ENCODE results near the gene SCUBE2.
A peak's percentile ranks its signal among the peaks of the same experiment; 100 is the strongest.

Gene SCUBE2

DNA sequence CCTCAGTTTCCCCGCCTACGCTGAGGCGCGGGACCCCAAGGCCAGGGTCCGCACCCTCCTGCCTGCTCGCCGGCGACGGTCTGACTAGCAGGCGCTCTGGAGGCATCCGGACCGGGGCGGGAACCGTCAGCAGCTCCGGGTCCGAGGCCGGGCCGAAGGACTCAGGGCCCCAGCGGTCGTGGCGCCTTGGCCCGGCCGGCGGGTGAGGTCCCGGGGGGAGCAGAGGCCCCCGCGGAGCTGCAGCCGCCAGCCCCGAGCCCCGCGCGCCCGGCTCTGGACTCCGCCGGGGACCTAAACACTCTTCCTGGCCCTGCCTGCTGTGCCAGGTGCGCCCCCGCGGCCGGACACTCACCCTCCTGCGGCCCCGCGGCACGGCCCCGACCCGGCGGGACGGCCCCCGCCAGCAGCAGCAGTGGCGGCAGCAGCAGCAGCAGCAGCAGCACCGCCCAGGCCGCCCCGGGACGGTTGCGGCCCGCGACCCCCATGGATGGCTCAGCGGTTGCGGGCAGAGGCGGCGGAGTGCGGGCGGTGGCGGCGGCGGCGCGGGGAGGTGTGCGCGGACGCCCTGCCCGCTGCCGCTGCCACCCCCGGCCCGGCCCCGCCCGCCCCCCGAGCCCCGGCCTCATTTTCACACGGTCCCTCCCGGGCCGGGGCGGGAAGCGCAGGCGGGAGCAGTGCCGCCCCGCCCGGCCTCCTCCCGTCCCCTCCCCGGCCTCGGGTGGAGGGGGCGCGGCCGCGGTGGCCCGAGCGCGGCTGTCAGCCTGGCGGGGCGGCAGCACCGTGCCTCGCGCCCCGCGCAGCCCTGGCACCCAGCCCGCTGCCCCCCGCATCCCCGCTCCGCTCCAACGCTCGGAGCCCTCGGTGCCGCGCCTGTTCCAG lies at the start of gene SCUBE2:
Gene SCUBE2, minus strand, starts transcription at position 556 of the 879 bp plus-strand sequence. Its CDS starts 71 bp downstream, at position 485.
- peak within 1 kb of the TSS; percentile 56 for H3K4me3 Mint-ChIP-seq
- H3K9me3 Mint-ChIP-seq, result no peaks in the 10 kb centered on the region
- H3K36me3 Mint-ChIP-seq (ENCODE audit: low read depth), result peaks cover 3% of the 10 kb centered on the region
- H3K27ac Mint-ChIP-seq, result no peak within 1 kb of the TSS
- DNase-seq (ENCODE audit: low spot score), result no peak
- no peaks in the 10 kb centered on the region for H3K4me1 Mint-ChIP-seq (ENCODE audit: low read depth)
- peaks cover 69% of the 10 kb centered on the region for H3K27me3 Mint-ChIP-seq (ENCODE audit: low read depth)

DNA sequence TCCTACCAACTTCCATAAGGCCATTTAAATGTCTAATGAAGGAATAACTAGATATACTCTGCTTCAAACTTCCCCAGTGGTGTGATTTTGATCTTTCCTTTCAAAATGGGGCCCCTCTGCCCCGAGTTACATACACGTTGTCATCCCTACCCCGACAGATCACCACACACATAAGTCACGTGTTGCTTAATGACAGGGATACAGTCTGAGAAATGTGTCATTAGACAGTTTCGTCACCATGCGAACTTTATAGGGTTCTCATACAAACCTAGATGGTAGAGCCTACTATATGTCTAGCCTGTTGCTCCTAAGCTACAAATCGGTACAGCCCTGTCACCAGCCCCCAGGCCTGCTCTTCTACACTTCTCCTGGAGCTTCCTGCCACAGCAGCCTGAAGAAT lies 49.8 kb upstream of the SCUBE2 start:
- peaks cover 41% of the 10 kb centered on the region for H3K36me3 Mint-ChIP-seq (ENCODE audit: low read depth)
- H3K9me3 Mint-ChIP-seq, result no peaks in the 10 kb centered on the region
- H3K4me1 Mint-ChIP-seq (ENCODE audit: low read depth), result peaks cover 23% of the 10 kb centered on the region
- DNase-seq (ENCODE audit: low spot score), result no peak
- no peaks in the 10 kb centered on the region for H3K27me3 Mint-ChIP-seq (ENCODE audit: low read depth)
- H3K27ac Mint-ChIP-seq, result no peak overlapping the region
- H3K4me3 Mint-ChIP-seq, result no peak overlapping the region

- Mint-ChIP-seq H3K27ac (no peak overlapping the region), H3K4me3 (no peak overlapping the region), H3K27me3 (ENCODE audit: low read depth) (no peaks in the 10 kb centered on the region), H3K9me3 (no peaks in the 10 kb centered on the region), H3K4me1 (ENCODE audit: low read depth) (peaks cover 25% of the 10 kb centered on the region), H3K36me3 (ENCODE audit: low read depth) (peaks cover 41% of the 10 kb centered on the region)
- DNase-seq (ENCODE audit: low spot score), result no peak
Observed at GRCh38 chr11:9139628-9140357, 48.4 kb upstream of the SCUBE2 start.

GRCh38 chr11:9138612-9139579 lies 47.5 kb upstream of the SCUBE2 start:
- Mint-ChIP-seq H3K27me3 (ENCODE audit: low read depth) (no peaks in the 10 kb centered on the region), H3K4me1 (ENCODE audit: low read depth) (peaks cover 27% of the 10 kb centered on the region), H3K36me3 (ENCODE audit: low read depth) (peaks cover 42% of the 10 kb centered on the region), H3K9me3 (no peaks in the 10 kb centered on the region), H3K4me3 (no peak overlapping the region), H3K27ac (no peak overlapping the region)
- no peak for DNase-seq (ENCODE audit: low spot score)

- Mint-ChIP-seq H3K4me3 (no peak overlapping the region), H3K36me3 (ENCODE audit: low read depth) (peaks cover 38% of the 10 kb centered on the region), H3K4me1 (ENCODE audit: low read depth) (peaks cover 28% of the 10 kb centered on the region), H3K27ac (no peak overlapping the region), H3K9me3 (no peaks in the 10 kb centered on the region), H3K27me3 (ENCODE audit: low read depth) (no peaks in the 10 kb centered on the region)
- no peak for DNase-seq (ENCODE audit: low spot score)
Observed at GRCh38 chr11:9138133-9138453, 46.7 kb upstream of the SCUBE2 start.

- no peaks in the 10 kb centered on the region for H3K9me3 Mint-ChIP-seq
- H3K4me3 Mint-ChIP-seq, result peak overlapping the region; percentile 35
- DNase-seq (ENCODE audit: low spot score), result peak; percentile 56
- no peaks in the 10 kb centered on the region for H3K27me3 Mint-ChIP-seq (ENCODE audit: low read depth)
- peak overlapping the region; percentile 29 for H3K27ac Mint-ChIP-seq
- H3K36me3 Mint-ChIP-seq (ENCODE audit: low read depth), result peaks cover 32% of the 10 kb centered on the region
- H3K4me1 Mint-ChIP-seq (ENCODE audit: low read depth), result peaks cover 28% of the 10 kb centered on the region
Observed at GRCh38 chr11:9137293-9138132, 46.1 kb upstream of the SCUBE2 start.

DNA sequence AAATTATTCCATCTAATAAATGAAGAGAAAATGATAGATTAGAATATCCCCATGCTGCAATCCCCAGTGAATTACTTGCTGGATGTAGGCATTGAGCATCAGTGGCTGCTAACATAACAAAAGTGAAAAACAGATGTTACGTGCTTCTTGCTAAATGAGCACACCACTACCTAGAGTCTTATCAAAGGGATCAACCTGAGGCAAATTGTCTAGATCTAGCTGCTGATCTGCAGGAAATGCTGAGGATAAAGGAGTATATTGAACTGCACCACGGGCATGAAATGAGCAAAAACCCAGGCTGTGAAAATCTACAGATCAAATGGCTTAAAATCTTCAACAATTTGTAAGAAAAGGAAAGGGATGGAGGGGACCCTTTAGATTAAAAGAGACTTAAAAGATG lies 45.3 kb upstream of the SCUBE2 start:
- peaks cover 28% of the 10 kb centered on the region for H3K36me3 Mint-ChIP-seq (ENCODE audit: low read depth)
- peaks cover 28% of the 10 kb centered on the region for H3K4me1 Mint-ChIP-seq (ENCODE audit: low read depth)
- peak overlapping the region; percentile 8 for H3K27ac Mint-ChIP-seq
- no peaks in the 10 kb centered on the region for H3K27me3 Mint-ChIP-seq (ENCODE audit: low read depth)
- DNase-seq (ENCODE audit: low spot score), result peak; percentile 28
- no peaks in the 10 kb centered on the region for H3K9me3 Mint-ChIP-seq
- H3K4me3 Mint-ChIP-seq, result peak overlapping the region; percentile 16

DNA sequence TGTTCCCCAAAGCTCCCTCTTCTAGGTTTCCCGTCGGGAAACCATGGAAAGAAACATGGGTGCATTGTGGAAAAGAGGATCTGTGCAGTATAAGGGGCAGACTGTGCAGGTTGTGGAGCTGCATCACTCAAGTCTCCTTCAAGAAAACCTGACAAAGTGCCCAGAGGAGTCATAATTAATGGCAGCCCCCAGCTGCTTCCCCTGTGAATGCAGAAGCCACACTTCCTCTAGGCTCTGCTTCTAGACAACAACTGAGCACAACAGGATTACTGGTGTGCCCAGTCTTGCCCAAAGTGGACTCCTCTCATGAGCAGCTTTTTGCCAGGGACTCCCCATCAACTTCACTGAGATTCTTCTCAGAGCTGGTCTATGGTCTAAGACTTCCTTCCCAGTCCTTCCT lies 42.6 kb upstream of the SCUBE2 start:
- Mint-ChIP-seq H3K36me3 (ENCODE audit: low read depth) (peaks cover 15% of the 10 kb centered on the region), H3K27me3 (ENCODE audit: low read depth) (no peaks in the 10 kb centered on the region), H3K9me3 (no peaks in the 10 kb centered on the region), H3K4me3 (no peak overlapping the region), H3K4me1 (ENCODE audit: low read depth) (peaks cover 25% of the 10 kb centered on the region), H3K27ac (no peak overlapping the region)
- DNase-seq (ENCODE audit: low spot score), result no peak

GRCh38 chr11:9132203-9132878 lies 40.9 kb upstream of the SCUBE2 start:
- Mint-ChIP-seq H3K27ac (no peak overlapping the region), H3K4me1 (ENCODE audit: low read depth) (peaks cover 21% of the 10 kb centered on the region), H3K4me3 (no peak overlapping the region), H3K27me3 (ENCODE audit: low read depth) (peaks cover 2% of the 10 kb centered on the region), H3K9me3 (no peaks in the 10 kb centered on the region), H3K36me3 (ENCODE audit: low read depth) (peaks cover 12% of the 10 kb centered on the region)
- DNase-seq (ENCODE audit: low spot score), result no peak

DNA sequence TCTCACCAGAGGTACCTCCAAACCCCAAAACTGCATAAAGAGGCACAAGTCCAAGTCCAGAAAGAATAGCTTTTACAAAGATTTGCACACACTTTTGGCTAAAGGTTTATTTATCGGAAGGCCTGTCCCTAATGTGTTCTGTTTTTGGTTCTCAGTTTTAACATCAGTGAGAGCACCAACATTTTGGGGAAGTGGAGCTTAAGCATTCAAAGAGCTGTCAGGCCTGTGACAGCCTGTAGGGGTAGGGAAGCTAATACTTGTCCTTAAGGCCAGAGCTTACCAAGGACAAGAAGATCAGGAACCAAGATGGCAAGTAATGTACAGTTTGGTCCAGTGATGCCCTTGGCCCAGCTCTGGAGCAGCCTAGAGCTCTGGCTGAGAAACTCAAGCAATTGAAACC lies 38.9 kb upstream of the SCUBE2 start:
- no peak for DNase-seq (ENCODE audit: low spot score)
- Mint-ChIP-seq H3K27ac (no peak overlapping the region), H3K36me3 (ENCODE audit: low read depth) (peaks cover 9% of the 10 kb centered on the region), H3K4me1 (ENCODE audit: low read depth) (peaks cover 16% of the 10 kb centered on the region), H3K9me3 (no peaks in the 10 kb centered on the region), H3K27me3 (ENCODE audit: low read depth) (peaks cover 3% of the 10 kb centered on the region), H3K4me3 (no peak overlapping the region)

- Mint-ChIP-seq H3K4me3 (peak overlapping the region; percentile 24), H3K27ac (peak overlapping the region; percentile 7), H3K4me1 (ENCODE audit: low read depth) (peaks cover 12% of the 10 kb centered on the region), H3K9me3 (no peaks in the 10 kb centered on the region), H3K27me3 (ENCODE audit: low read depth) (peaks cover 9% of the 10 kb centered on the region), H3K36me3 (ENCODE audit: low read depth) (peaks cover 4% of the 10 kb centered on the region)
- DNase-seq (ENCODE audit: low spot score), result no peak
Observed at GRCh38 chr11:9126636-9127035, 35.2 kb upstream of the SCUBE2 start.

DNA sequence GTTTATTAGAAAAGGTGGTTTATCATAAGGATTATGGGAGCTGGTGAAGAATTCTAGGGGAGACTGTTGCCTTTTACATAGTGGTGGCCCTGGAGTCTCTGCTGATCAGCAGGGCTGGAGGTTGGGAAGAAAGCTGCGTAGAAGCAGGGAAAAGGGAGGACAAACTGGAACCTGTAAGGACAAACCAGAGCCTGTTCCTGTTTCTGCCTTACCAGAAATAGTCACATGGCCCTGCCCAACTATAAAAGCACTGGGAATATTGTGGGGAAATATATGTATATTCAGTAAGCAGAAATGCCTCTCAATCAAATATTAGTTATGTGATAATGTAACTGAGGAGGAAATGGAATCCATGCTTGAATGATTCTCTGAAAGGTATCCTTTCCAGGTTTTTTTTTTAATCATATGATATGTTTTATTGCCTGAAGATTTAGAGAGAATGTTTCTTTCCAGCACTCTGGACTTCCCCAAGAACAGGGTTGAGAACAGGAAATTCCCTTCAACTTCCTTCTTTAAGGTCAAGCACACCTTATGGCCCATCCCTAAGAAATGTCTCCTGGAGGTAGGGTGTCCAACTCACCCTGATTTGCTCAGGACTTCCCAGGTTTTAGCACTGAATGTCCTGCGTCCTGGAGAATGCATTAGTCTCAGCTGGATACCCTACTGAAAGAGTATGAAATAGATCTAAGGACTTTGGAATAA lies 33.9 kb upstream of the SCUBE2 start:
- Mint-ChIP-seq H3K27ac (no peak overlapping the region), H3K4me1 (ENCODE audit: low read depth) (peaks cover 12% of the 10 kb centered on the region), H3K9me3 (no peaks in the 10 kb centered on the region), H3K36me3 (ENCODE audit: low read depth) (peaks cover 4% of the 10 kb centered on the region), H3K4me3 (no peak overlapping the region), H3K27me3 (ENCODE audit: low read depth) (peaks cover 9% of the 10 kb centered on the region)
- no peak for DNase-seq (ENCODE audit: low spot score)
